MG63 (cell line): ENCODE data around the gene PKN2. TPM values are rescaled to one million over a fixed set of nuclear protein-coding genes. Genes with fewer than 3 reads are reported as not detected.

Experiments
- DNase-seq: peaks from one replicate; pipeline ENCODE4 v3.0.0-alpha.2; 2020
- H3K27me3 ChIP-seq: fragments of 250-450 bp; sonication (Bioruptor Pico); 2 replicates; pipeline ENCODE4 v1.5.1; 2020; ENCODE audit warnings: mild to moderate bottlenecking, moderate library complexity
- H3K36me3 ChIP-seq: fragments of 250-450 bp; sonication (Bioruptor Pico); 2 replicates; pipeline ENCODE4 v1.5.1; 2020; ENCODE audit warnings: mild to moderate bottlenecking, moderate library complexity
- H3K4me3 ChIP-seq: fragments of 250-450 bp; sonication (Bioruptor Pico); 2 replicates; pipeline ENCODE4 v1.5.1; 2020; ENCODE audit warnings: mild to moderate bottlenecking, moderate library complexity
- H3K9me3 ChIP-seq: fragments of 250-450 bp; sonication (Bioruptor Pico); 2 replicates; pipeline ENCODE4 v1.5.1; 2020; ENCODE audit warnings: mild to moderate bottlenecking, moderate library complexity
- total RNA-seq: library from RNA; depleted of rRNA; stranded (reverse); fragments of >200 nt; shearing (Covaris generic); gene quantifications from 2 replicates; pipeline ENCODE4 v1.2.3, GENCODE V29; 2014; ENCODE audit warnings: low replicate concordance

The PKN2 gene
- total RNA-seq, 1 experiment from 2014 or later: 18.0 TPM

DNA sequence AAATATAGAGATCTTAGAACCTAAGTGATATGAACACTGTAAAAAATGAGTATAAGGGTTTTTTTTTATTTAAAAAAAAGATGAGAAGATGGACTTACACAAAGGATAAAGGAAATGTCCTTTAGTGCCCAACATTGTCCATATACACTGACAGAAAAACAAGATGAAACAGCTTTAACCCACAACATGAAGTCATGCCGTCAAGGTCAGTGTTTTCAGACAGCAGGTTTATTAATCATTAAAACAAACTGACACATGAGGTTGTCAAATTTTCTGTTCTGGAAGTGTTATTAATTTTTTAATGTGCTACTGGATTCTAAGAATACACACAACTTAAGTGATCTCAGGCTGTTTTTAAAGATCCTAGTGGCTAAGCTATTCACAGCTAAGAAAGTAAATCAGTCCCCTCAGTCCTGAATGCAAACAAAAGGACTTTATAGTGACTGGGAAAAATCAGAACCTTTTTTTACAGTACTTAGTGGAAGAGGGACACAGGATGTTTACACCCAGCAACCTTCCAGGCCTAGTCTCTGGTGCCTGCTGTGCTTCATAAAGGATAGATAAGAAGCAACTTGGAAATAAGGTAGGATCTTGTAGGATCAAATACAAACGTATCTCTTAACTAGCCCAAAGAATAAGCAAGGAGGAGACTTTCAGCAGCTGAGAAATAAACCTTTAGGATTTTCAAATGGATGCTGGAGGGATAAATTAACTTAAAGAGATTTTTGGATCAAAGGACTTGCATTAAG, 21.9 kb upstream of the PKN2 start:
- H3K36me3 ChIP-seq: no peaks in the 10 kb centered on the region
- H3K4me3 ChIP-seq: no peak overlapping the region
- DNase-seq: no peak
- no peaks in the 10 kb centered on the region for H3K27me3 ChIP-seq
- H3K9me3 ChIP-seq: no peaks in the 10 kb centered on the region

DNA sequence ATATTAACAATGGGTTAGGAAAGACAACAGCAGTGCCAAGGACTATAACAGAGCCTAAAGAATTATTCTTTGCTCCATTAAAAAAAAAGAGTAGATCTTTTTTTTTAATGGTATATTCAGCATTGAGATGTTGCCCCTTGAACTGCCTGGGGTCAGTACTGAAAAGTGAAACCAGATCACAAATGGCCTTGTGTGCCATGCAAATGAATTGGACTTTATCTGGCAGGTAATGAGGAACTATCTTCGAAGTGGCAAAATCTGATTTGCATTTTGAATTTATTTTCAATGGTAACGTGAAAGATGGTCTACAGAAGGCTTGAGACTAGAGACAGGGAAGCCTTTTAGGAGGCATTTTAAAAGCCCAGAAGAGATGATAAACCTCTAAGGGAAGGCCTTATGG, 21.4 kb upstream of the PKN2 start:
- Histone ChIP-seq H3K27me3 (no peaks in the 10 kb centered on the region), H3K4me3 (no peak overlapping the region), H3K9me3 (no peaks in the 10 kb centered on the region), H3K36me3 (no peaks in the 10 kb centered on the region)
- DNase-seq: no peak

DNA sequence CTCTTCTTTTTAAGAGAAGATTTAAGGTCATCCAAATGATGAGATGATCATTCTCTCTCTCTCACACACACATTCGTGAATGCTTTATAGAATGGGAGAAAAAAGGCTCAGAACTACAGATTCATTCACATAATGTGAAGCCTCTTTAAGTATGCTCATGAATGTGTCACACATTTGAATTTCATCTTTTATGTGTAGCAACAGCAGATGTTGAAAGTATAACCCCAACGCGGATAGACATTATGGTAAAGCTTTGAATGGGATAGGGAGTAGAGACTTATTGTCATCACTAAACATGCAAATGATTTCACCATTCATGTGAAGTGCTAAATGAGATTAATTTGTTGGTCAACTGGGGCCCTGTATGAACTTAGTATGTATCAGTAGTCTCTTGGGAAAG, 15.7 kb upstream of the PKN2 start:
- Histone ChIP-seq H3K9me3 (no peaks in the 10 kb centered on the region), H3K4me3 (no peak overlapping the region), H3K27me3 (no peaks in the 10 kb centered on the region), H3K36me3 (no peaks in the 10 kb centered on the region)
- no peak for DNase-seq

DNA sequence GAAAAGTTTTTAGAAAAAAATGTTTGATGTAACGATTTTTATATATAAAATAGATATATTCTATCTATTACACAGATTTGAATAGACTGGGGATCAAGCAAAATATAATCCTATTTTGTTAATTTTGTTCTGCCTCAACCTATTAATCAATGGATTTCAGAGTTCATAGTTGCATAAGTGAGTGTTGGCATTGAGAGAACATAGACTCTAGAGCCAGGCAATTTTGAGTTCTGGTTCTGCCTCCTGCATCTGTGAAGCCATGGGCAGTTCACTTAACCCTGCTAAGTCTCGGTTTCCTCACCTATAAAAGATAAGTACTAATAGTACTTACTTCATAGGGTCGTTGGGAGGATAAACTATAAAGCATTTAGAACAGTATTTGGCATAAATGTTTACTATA, 13.6 kb upstream of the PKN2 start:
- H3K4me3 ChIP-seq: no peak overlapping the region
- no peak for DNase-seq
- no peaks in the 10 kb centered on the region for H3K9me3 ChIP-seq
- no peaks in the 10 kb centered on the region for H3K36me3 ChIP-seq
- H3K27me3 ChIP-seq: no peaks in the 10 kb centered on the region

DNA sequence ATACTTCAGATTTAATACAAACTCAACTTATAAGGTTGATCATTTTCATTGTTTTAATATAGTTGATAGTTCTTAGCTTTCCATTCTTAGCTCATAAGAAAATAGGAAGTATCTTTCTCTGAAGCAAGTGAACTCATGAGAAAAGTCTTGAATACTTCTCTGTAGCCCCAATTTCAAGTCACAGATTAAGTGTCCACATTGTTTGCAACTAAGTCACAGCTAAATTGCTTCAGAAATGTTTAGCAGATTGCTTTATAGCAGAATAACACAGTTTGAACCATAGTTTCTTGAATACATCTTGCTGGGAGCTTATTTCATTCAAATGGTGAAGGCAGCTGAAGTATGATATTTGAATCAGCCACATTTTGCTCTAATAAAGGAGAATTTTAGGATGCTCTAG, 10.6 kb upstream of the PKN2 start:
- no peak for DNase-seq
- no peaks in the 10 kb centered on the region for H3K9me3 ChIP-seq

DNA sequence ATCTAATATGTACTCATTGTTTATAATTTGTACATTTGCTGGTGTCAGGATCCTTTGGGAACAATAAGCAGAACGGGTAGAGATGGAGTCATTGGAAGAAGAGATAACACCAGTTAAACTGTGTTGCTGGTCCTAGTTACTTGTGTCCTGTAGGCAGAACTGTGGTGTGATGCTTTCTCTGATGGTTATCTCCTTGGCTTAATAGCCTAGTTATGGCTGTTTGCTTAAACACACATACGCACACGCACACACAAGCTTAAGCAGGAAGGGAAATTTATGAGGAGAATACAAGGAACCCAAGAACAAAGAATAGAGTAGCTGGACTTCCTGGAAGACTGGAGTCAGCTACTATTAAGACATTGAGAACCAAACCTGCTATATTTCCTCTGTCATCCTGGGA, 5.7 kb upstream of the PKN2 start:
- no peaks in the 10 kb centered on the region for H3K36me3 ChIP-seq
- no peaks in the 10 kb centered on the region for H3K27me3 ChIP-seq
- H3K4me3 ChIP-seq: no peak overlapping the region
- DNase-seq: no peak
- peaks cover 2% of the 10 kb centered on the region; the same call in 1 of the 2 replicates for H3K9me3 ChIP-seq

More for the DNA sequence above, 10.6 kb upstream of the PKN2 start:
- no peak overlapping the region for H3K4me3 ChIP-seq
- H3K27me3 ChIP-seq: no peaks in the 10 kb centered on the region
- H3K36me3 ChIP-seq: no peaks in the 10 kb centered on the region

DNA sequence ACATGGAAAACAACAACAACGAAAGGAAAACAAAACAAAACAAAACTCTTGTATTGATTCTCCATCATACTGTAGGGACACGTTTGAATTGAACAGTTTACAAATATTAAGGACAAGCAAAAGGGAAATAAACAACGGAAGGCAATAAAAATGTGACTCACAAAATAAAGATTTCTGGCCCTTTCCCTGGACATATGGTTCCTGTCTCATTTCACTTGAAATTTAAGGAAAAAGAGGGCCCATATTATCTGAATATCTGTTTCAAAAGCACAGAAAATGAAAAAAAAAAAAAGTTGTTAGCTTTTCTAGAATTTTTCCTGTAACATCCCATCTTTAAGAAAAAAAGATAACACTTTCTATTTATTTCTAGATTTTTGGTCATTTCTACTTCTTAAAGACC, 3.6 kb upstream of the PKN2 start:
- Histone ChIP-seq H3K4me3 (no peak overlapping the region), H3K9me3 (peaks cover 2% of the 10 kb centered on the region; the same call in 1 of the 2 replicates), H3K36me3 (no peaks in the 10 kb centered on the region), H3K27me3 (no peaks in the 10 kb centered on the region)
- no peak for DNase-seq

DNA sequence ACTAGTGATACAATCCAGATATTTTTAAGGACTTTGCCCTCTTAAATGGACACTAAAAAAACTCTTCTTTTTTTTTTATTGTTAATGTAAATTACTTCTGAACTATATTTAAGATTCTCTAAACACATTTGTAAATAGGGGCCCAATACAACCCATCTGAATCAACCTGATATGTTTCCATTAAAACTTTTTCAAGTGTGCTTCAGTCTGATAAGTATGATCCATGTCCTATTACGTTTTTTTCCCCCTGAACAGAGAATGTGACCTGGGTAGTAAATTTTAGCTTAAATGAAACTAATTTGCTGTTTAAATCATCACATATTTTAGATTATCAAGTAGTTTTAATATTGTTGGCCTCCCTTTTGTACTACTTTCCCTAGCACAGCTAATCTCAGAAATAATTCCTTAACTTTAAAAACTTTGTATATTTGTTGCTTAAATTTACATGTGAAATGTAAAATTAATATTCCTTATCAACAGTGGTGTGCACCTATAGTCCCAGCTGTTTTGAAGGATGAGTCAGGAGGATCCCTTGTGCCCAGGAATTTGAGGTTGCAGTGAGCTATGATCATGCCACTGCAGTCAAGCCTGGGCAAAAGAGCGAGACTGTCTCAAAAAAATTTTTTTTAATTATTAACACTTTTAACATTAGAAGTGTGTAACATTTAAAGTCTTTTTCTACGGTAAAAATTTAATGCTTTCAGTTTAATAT, 3.0 kb upstream of the PKN2 start:
- DNase-seq: no peak
- no peaks in the 10 kb centered on the region for H3K27me3 ChIP-seq
- peaks cover 2% of the 10 kb centered on the region; the same call in 1 of the 2 replicates for H3K9me3 ChIP-seq
- H3K4me3 ChIP-seq: no peak overlapping the region
- H3K36me3 ChIP-seq: no peaks in the 10 kb centered on the region

DNA sequence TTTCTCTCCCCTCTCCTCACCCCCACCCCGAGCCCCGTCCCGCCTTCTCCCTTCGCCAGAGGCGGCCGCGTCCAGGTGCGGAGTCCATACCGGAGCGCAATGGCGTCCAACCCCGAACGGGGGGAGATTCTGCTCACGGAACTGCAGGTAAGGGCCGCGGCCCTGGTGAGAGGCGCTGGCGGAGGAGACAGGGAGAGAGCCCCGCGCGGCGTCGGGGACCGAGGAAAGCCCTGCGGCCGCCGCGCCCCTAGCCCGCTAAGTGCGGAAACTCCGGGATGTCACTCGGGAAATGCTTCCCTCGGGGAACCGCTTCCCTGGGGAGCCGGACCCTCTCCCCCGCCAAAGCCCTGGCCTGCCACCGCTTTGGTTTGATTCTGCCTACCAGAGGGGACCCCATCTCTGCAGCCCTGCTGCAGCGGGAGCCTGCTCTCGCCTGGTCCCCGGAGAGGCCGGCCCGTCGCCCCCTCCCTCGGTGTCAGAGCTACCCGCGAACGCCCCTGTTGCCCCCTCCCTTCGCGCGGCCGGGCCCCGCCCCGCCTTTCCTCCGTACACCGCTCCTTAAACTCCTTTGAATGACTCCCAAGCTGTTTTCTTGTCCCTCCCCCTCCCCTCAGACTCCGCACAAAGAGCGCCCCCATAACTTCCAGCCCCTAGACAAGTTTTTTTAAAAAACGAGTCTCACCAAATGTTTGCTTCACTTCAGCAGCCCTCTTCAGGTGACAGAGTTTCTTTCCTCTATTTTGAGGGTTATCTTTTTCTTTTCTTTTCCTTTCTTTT, 597 bp downstream of the PKN2 start:
- H3K4me3 ChIP-seq: peak overlapping the region; percentile 91
- peaks cover 5% of the 10 kb centered on the region; the same call in 1 of the 2 replicates for H3K36me3 ChIP-seq
- peak; percentile 83 for DNase-seq
- H3K27me3 ChIP-seq: no peaks in the 10 kb centered on the region
- peaks cover 2% of the 10 kb centered on the region; the same call in 1 of the 2 replicates for H3K9me3 ChIP-seq

DNA sequence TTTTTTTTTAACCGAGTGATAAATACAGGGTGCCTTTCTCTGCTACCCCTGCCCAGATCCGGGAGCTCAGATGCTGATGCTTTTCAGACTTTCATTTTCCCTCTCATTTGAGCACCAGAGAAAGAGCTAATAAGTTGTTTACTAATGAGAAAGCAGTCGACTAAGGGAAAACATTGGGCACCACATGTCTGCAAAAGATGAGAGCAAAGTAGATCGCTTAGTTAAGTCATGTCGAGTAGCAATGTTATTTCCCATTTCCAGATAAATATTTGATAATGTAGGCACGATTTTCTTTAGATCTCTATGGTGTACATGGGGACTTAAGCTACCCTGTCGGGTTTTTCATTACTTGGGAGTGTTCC, 1.2 kb downstream of the PKN2 start:
- Histone ChIP-seq H3K9me3 (peaks cover 2% of the 10 kb centered on the region; the same call in 1 of the 2 replicates), H3K36me3 (peaks cover 5% of the 10 kb centered on the region; the same call in 1 of the 2 replicates), H3K4me3 (peak overlapping the region; percentile 91), H3K27me3 (no peaks in the 10 kb centered on the region)
- DNase-seq: no peak

DNA sequence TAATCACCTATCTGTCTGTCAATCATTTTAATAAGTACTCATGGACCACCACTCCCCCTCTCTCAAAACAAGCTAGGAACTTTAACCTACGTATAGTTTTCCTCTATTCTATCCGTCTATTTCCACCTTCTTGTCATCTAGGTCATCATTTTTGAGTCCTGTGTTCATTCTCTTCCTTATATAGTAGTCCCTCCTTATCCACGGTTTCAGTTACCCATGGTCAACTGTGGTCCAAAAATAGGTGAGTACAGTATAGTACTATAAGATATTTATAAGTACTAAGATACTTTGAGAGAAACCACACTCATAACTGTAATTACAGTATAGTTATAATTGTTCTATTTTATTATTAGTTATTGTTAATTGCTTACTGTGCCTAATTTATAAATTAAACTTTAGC, 7.5 kb downstream of the PKN2 start:
- Histone ChIP-seq H3K27me3 (no peaks in the 10 kb centered on the region), H3K9me3 (no peaks in the 10 kb centered on the region), H3K36me3 (peaks cover 8% of the 10 kb centered on the region), H3K4me3 (no peak overlapping the region)
- no peak for DNase-seq

DNA sequence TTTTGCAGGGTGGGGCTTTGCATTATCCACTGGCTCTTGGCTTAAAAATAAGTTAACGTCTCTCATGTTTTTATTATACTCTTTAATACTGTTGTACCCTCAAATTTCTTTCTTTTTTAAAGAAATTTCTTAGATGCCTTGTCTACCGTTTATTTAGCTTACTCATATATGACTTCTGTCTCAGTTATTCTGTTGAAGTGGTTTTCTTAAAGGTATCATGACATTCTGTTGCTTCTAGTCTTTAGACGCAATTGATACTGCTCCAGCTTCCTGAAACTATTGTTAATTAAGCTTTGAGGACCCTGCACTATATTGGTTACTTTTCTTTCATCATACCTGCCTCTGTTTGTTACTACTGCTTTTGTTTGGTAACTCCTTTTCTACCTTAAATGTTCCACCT, 11.7 kb downstream of the PKN2 start:
- DNase-seq: no peak
- no peaks in the 10 kb centered on the region for H3K9me3 ChIP-seq
- no peaks in the 10 kb centered on the region for H3K27me3 ChIP-seq
- no peak overlapping the region for H3K4me3 ChIP-seq
- H3K36me3 ChIP-seq: peaks cover 3% of the 10 kb centered on the region; the same call in 1 of the 2 replicates

DNA sequence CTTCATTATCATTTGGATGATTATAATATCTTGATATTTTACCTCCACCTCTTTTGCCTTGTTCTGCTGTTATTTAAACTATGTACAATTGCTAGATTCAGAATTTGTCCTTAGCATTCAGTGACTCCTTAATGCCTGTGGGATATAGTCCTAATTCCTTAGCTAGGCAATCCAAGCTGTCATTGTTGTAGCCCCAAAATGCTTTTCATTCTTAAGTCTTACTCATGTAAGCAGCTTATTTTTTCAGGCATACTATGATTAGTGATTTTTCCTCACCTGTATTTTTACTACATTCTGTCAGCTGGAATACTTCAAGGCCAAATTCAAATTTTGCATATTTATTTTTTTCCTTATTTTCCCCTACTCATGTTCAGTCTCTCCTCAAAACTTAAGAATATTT, 13.4 kb downstream of the PKN2 start:
- no peak overlapping the region for H3K4me3 ChIP-seq
- no peak for DNase-seq
- peaks cover 3% of the 10 kb centered on the region; the same call in 1 of the 2 replicates for H3K36me3 ChIP-seq
- no peaks in the 10 kb centered on the region for H3K27me3 ChIP-seq
- H3K9me3 ChIP-seq: no peaks in the 10 kb centered on the region

DNA sequence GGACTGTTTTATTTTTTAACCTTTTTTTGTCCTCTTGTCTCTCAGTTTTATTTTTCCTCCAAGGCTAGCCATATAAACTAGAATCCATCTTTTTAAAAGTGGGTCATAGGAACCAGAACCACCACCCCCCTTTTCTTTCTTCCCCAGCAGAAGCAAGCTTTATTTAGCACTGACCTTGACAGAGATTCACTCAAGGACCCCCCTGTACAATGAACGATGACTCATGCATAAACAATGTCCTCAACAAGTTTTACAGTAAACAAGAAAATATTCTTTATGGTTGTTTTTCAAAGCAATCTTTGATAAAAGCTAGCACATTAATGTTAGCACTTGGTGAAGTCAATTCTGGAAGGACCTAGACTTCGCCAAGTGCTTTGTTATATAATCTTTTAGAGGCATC, 14.1 kb downstream of the PKN2 start:
- peaks cover 2% of the 10 kb centered on the region; the same call in 1 of the 2 replicates for H3K36me3 ChIP-seq
- no peaks in the 10 kb centered on the region for H3K27me3 ChIP-seq
- H3K9me3 ChIP-seq: no peaks in the 10 kb centered on the region
- H3K4me3 ChIP-seq: no peak overlapping the region
- DNase-seq: no peak

DNA sequence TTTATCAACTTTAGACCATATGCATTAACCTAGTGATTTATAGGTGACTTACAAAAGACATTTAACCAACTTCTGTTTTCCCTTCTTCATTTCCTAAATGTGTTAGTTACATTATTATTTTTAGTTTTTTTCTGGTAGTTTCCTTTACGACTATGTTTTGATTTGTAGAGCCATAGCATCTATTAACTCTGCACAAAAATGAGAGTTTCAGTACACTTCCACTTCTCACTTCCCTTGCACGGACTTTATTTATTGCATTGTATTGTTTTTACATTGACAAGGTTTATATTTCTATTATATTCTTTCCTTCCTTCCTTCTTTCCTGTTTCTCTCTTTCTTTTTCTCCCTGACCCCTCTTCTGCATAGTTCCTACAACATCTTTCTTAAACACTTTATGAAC, 14.7 kb downstream of the PKN2 start:
- Histone ChIP-seq H3K27me3 (no peaks in the 10 kb centered on the region), H3K4me3 (no peak overlapping the region), H3K36me3 (no peaks in the 10 kb centered on the region; the same call in 1 of the 2 replicates), H3K9me3 (no peaks in the 10 kb centered on the region)
- no peak for DNase-seq

DNA sequence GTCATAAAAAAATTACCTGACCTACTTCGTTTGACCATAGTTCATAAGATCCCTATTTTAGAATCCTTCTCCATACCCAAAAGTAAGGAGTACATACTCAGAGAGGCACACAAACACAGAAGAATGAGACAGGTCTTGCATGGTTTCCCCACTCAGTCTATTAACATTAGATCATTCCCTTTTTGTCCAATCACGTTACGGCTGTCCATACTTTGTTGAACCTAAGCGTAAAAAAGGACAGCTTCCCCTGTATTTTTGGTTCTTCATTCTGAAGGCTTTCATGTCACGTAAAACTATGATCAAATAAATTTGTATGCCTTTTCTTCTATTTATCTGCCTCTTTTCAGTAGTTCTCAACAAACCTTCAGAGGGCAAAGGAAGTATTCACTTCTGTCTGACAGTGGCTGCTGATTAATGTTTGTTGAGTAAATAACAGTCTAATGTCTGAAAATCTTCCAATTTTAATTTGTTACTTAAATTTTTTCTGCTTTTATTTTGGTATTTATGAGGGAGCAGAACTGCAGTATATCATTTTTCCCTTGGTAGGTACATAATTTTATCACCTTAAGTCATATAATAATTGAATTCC, 16.4 kb downstream of the PKN2 start:
- H3K36me3 ChIP-seq: no peaks in the 10 kb centered on the region; the same call in 1 of the 2 replicates
- DNase-seq: no peak
- no peaks in the 10 kb centered on the region for H3K9me3 ChIP-seq
- H3K27me3 ChIP-seq: no peaks in the 10 kb centered on the region
- no peak overlapping the region for H3K4me3 ChIP-seq

DNA sequence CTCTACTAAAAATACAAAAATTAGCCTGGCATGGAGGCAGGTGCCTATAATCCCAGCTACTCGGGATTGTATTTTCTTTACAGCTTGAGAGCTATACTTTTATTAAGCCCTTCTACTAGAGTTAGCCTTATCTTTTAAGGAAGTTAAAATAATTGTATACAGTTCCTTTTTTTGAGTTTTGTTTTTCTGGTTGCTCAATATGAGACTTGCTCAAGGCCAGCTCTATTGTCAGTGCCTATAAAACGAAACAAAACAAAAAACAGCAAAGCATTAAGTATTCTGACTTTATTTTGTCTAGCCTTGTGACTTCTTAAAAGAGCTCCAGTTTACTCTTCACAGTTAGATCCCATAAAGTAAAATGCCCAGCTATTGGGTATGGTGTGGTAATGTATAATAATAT, 17.2 kb downstream of the PKN2 start:
- DNase-seq: no peak
- Histone ChIP-seq H3K9me3 (no peaks in the 10 kb centered on the region), H3K4me3 (no peak overlapping the region), H3K36me3 (no peaks in the 10 kb centered on the region; the same call in 1 of the 2 replicates), H3K27me3 (no peaks in the 10 kb centered on the region)
